HG02885 (cell line): Measurements from ENCODE around the gene LSM10.

ENCODE experiments used
- ATAC-seq: cut with Tn5 transposase; IDR thresholded peaks from one replicate; pipeline ENCODE4 v1.9.1; 2021; ENCODE audit warnings: mild to moderate bottlenecking; ENCODE audit not compliant: unreplicated experiment, poor library complexity

The LSM10 gene

GRCh38 chr1:36411674-36412648 lies 14.3 kb upstream of the LSM10 start:
- no peak for ATAC-seq

GRCh38 chr1:36408479-36408878 lies 10.8 kb upstream of the LSM10 start:
- no peak for ATAC-seq

GRCh38 chr1:36406440-36406839 lies 8.7 kb upstream of the LSM10 start:
- ATAC-seq: no peak

- ATAC-seq: no peak
These were observed 4.8 kb upstream of the LSM10 start for GRCh38 chr1:36402504-36402890.

- no peak for ATAC-seq
These were observed 4.1 kb upstream of the LSM10 start for GRCh38 chr1:36401602-36402503.

GRCh38 chr1:36400825-36401601 lies 3.3 kb upstream of the LSM10 start:
- peak; percentile 75 for ATAC-seq

GRCh38 chr1:36400514-36400824 lies 2.8 kb upstream of the LSM10 start:
- ATAC-seq: no peak

GRCh38 chr1:36398370-36398977 lies 766 bp upstream of the LSM10 start:
- ATAC-seq: no peak

- ATAC-seq: peak; percentile 5
These were observed 678 bp downstream of the LSM10 start for GRCh38 chr1:36397083-36397377.

GRCh38 chr1:36396359-36396758 lies 1.3 kb downstream of the LSM10 start:
- ATAC-seq: no peak

- no peak for ATAC-seq
These were observed 4.0 kb downstream of the LSM10 start for GRCh38 chr1:36393686-36394085.

- ATAC-seq: no peak
These were observed 4.9 kb downstream of the LSM10 start for GRCh38 chr1:36392836-36393235.

GRCh38 chr1:36391271-36391670 lies 6.4 kb downstream of the LSM10 start:
- no peak for ATAC-seq

GRCh38 chr1:36390411-36390810 lies 7.3 kb downstream of the LSM10 start:
- ATAC-seq: no peak

GRCh38 chr1:36389999-36390398 lies 7.7 kb downstream of the LSM10 start:
- ATAC-seq: no peak

GRCh38 chr1:36389261-36389660 lies 8.4 kb downstream of the LSM10 start:
- no peak for ATAC-seq

GRCh38 chr1:36387141-36387949 lies 10.4 kb downstream of the LSM10 start:
- ATAC-seq: no peak

GRCh38 chr1:36386265-36387140 lies 11.2 kb downstream of the LSM10 start:
- ATAC-seq: peak; percentile 39
